NCI-H748 (cell line): ENCODE results near the gene TRPC6.
A peak's percentile ranks its signal among the peaks of the same experiment; 100 is the strongest.

Experiments
- DNase-seq: peaks from one replicate; lab custom pipeline; 2025; ENCODE audit not compliant: unreplicated experiment; lab: John Stamatoyannopoulos, UW

TRPC6 gene

GRCh38 chr11:101523193-101523592, 60.6 kb downstream of the TRPC6 start:
- no peak for DNase-seq

- DNase-seq, result no peak
Measured at GRCh38 chr11:101521821-101522220, 62.0 kb downstream of the TRPC6 start.

GRCh38 chr11:101516546-101516945, 67.3 kb downstream of the TRPC6 start:
- DNase-seq, result no peak

GRCh38 chr11:101511065-101511464, 72.7 kb downstream of the TRPC6 start:
- no peak for DNase-seq

- DNase-seq, result no peak
Measured at GRCh38 chr11:101510591-101510990, 73.2 kb downstream of the TRPC6 start.

GRCh38 chr11:101509922-101510321, 73.9 kb downstream of the TRPC6 start:
- no peak for DNase-seq

- no peak for DNase-seq
Measured at GRCh38 chr11:101508370-101508769, 75.4 kb downstream of the TRPC6 start.

GRCh38 chr11:101498891-101499290, 84.9 kb downstream of the TRPC6 start:
- no peak for DNase-seq

- no peak for DNase-seq
Measured at GRCh38 chr11:101497291-101497690, 86.5 kb downstream of the TRPC6 start.

GRCh38 chr11:101487775-101488174, 96.0 kb downstream of the TRPC6 start:
- no peak for DNase-seq

GRCh38 chr11:101482556-101483124, 101.2 kb downstream of the TRPC6 start:
- DNase-seq, result no peak

GRCh38 chr11:101478587-101479369, 105.0 kb downstream of the TRPC6 start:
- no peak for DNase-seq

GRCh38 chr11:101477926-101478325, 105.9 kb downstream of the TRPC6 start:
- no peak for DNase-seq

GRCh38 chr11:101476191-101476590, 107.6 kb downstream of the TRPC6 start:
- DNase-seq, result no peak

- no peak for DNase-seq
Measured at GRCh38 chr11:101475699-101476098, 108.1 kb downstream of the TRPC6 start.

- no peak for DNase-seq
Measured at GRCh38 chr11:101474666-101475065, 109.1 kb downstream of the TRPC6 start.

GRCh38 chr11:101470881-101471520, 112.8 kb downstream of the TRPC6 start:
- DNase-seq, result no peak

GRCh38 chr11:101470419-101470818, 113.4 kb downstream of the TRPC6 start:
- no peak for DNase-seq

GRCh38 chr11:101466352-101466751, 117.5 kb downstream of the TRPC6 start:
- DNase-seq, result peak; percentile 77

- peak; percentile 86 for DNase-seq
Measured at GRCh38 chr11:101464388-101464787, 119.4 kb downstream of the TRPC6 start.

GRCh38 chr11:101459020-101459419, 124.8 kb downstream of the TRPC6 start:
- peak; percentile 7 for DNase-seq

GRCh38 chr11:101458161-101458560, 125.6 kb downstream of the TRPC6 start:
- no peak for DNase-seq
